Upper lobe of left lung (tissue), 6 donors: ENCODE measurements around the gene NEO1. TPM values are rescaled to one million over a fixed set of nuclear protein-coding genes. Genes with fewer than 3 reads are reported as not detected.

Source experiments
- ATAC-seq, 2 donors: fragments of 200-7000 bp; cut with Tn5 transposase; one replicate each; pipeline ENCODE4 v1.9.1; 2022; ENCODE audit warnings: mild to moderate bottlenecking in 2 of 2, moderate library complexity in 2 of 2; ENCODE audit not compliant: low FRiP score in 2 of 2
- DNase-seq, 2 donors: peaks; one replicate each; pipeline ENCODE4 v3.0.0-alpha.2; 2019 to 2020
- H3K27ac ChIP-seq, 4 donors: fragments of 200-600 bp; sonication (generic); one replicate each; pipeline ENCODE4 v1.5.1; 2016 to 2019
- H3K27me3 ChIP-seq, 4 donors: fragments of 200-600 bp; sonication (generic); one replicate each; pipeline ENCODE4 v1.5.1; 2017 to 2019
- H3K36me3 ChIP-seq, 4 donors: fragments of 200-600 bp; sonication (generic); one replicate each; pipeline ENCODE4 v1.5.1; 2016 to 2019
- H3K4me1 ChIP-seq, 4 donors: fragments of 200-600 bp; sonication (generic); one replicate each; pipeline ENCODE4 v1.5.1; 2018 to 2019
- H3K4me3 ChIP-seq, 4 donors: fragments of 200-600 bp; sonication (generic); one replicate each; pipeline ENCODE4 v1.5.1; 2017 to 2019; ENCODE audit warnings: mild to moderate bottlenecking in 2 of 4, moderate library complexity in 1 of 4
- H3K9me3 ChIP-seq, 4 donors: fragments of 200-600 bp; sonication (generic); one replicate each; pipeline ENCODE4 v1.5.1; 2018 to 2019
- EP300 ChIP-seq, 4 donors: sonication (generic); formaldehyde crosslinking; IDR thresholded peaks; one replicate each; pipeline ENCODE4 v1.5.1; 2017; ENCODE audit warnings: antibody characterized with exemption in 4 of 4, control low read depth in 2 of 4
- POLR2A ChIP-seq, 4 donors: fragments of 450-650 bp; IDR thresholded peaks; one replicate each; pipeline ENCODE4 v1.5.1; 2016 to 2017; ENCODE audit warnings: antibody characterized with exemption in 4 of 4, mild to moderate bottlenecking in 2 of 4
- POLR2AphosphoS5 ChIP-seq, 2 donors: sonication (generic); formaldehyde crosslinking; IDR thresholded peaks; one replicate each; pipeline ENCODE4 v1.5.1; 2017; ENCODE audit warnings: antibody characterized with exemption in 2 of 2
- WGBS, 2 donors: methylation state at CpG; one replicate each; pipeline ENCODE4 v1.1.5; 2017 to 2018; 5-methylcytosine and 5-hydroxymethylcytosine counted together
- total RNA-seq, 6 donors: library from RNA; depleted of rRNA in 4 of 6; stranded (reverse); fragments of >200 nt in 4 of 6; gene quantifications; one replicate each; pipeline versions ENCODE4 v1.1.0 to v1.2.1, GENCODE V29; 2016 to 2021
- TF ChIP-seq, protein P1 (sequence below), 6 experiments: fragments of 450-650 bp in 4 of 6; fragments of 200-600 bp in 2 of 6; sonication (generic) in 2 of 6; IDR thresholded peaks; one replicate each; pipeline ENCODE4 v1.5.1; 2016 to 2019; ENCODE audit warnings: antibody characterized with exemption in 6 of 6
- donor health status: DM: no; HTN: no; CAD: no; lungs with moderate emphysema.
- donor health status: DM: no; HTN: yes; CAD: no; lungs with severe emphysema.

The NEO1 gene
- total RNA-seq, 6 donors from 2014 or later, result 14.7 to 37.5 (median 28.2) TPM

DNA sequence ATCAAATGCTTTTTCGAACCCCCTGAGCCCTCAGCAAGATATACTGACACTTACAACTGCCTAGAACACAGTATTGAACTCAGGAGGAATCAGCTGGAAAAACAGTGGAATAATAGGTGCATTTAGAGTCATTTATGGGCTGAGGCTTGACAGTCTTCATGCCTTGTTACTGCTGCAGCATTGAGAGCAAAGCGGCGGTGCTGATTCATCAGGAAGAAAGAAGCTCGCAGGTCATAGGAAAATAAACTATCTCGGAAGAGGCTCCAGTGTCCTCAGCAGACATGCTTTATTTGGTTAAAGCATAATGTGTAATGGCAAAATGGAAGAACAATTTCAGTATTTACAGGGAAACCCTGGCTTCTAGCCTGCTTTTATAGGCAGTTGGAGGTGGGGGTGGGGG, 30.1 kb upstream of the NEO1 start:
- TF ChIP-seq EP300 (IDR thresholded peaks at IDR 0.05) (no peak), POLR2A (IDR thresholded peaks at IDR 0.05) (no peak), POLR2AphosphoS5 (IDR thresholded peaks at IDR 0.05) (no peak)
- TF ChIP-seq, protein P1, sequence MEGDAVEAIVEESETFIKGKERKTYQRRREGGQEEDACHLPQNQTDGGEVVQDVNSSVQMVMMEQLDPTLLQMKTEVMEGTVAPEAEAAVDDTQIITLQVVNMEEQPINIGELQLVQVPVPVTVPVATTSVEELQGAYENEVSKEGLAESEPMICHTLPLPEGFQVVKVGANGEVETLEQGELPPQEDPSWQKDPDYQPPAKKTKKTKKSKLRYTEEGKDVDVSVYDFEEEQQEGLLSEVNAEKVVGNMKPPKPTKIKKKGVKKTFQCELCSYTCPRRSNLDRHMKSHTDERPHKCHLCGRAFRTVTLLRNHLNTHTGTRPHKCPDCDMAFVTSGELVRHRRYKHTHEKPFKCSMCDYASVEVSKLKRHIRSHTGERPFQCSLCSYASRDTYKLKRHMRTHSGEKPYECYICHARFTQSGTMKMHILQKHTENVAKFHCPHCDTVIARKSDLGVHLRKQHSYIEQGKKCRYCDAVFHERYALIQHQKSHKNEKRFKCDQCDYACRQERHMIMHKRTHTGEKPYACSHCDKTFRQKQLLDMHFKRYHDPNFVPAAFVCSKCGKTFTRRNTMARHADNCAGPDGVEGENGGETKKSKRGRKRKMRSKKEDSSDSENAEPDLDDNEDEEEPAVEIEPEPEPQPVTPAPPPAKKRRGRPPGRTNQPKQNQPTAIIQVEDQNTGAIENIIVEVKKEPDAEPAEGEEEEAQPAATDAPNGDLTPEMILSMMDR (IDR thresholded peaks at IDR 0.05), result no peak
- H3K4me3 ChIP-seq, result no peak overlapping the region
- WGBS, 2 donors, result 85% methylated on average over 5 of the region's 5 CpGs
- no peaks in the 10 kb centered on the region for H3K27me3 ChIP-seq
- DNase-seq, result no peak
- H3K27ac ChIP-seq, result no peak overlapping the region
- no peaks in the 10 kb centered on the region for H3K4me1 ChIP-seq
- no peaks in the 10 kb centered on the region for H3K36me3 ChIP-seq
- ATAC-seq, result no peak
- no peaks in the 10 kb centered on the region for H3K9me3 ChIP-seq

DNA sequence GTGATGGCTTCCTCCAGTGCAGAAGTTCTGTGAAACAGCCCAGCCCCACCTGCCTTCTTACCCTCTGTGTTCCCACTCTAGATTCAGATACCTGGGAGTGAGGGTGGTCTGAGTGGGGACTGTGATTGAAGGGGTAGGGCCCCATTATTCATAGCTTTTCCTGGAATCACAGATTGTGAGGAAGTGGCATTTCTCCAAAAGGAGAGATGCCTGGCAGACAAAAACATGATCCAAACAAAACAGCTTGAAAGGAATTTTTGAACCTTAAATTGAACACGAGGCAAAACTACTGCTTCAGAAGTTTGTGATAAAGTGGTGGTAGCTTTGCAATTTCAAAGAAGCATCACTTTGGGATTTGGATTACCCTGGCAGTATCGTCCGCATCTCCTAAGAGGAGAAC, 29.2 kb upstream of the NEO1 start:
- ATAC-seq (no peak), DNase-seq (no peak)
- Histone ChIP-seq H3K27me3 (no peaks in the 10 kb centered on the region), H3K9me3 (no peaks in the 10 kb centered on the region), H3K36me3 (no peaks in the 10 kb centered on the region), H3K4me1 (no peaks in the 10 kb centered on the region), H3K4me3 (no peak overlapping the region), H3K27ac (no peak overlapping the region)
- WGBS, 2 donors, result 78 to 80% methylated on average over 3 of the region's 3 CpGs
- no peak for TF ChIP-seq POLR2AphosphoS5 (IDR thresholded peaks at IDR 0.05)
- TF ChIP-seq, protein P1 (IDR thresholded peaks at IDR 0.05), result no peak
- no peak for TF ChIP-seq POLR2A (IDR thresholded peaks at IDR 0.05)
- no peak for TF ChIP-seq EP300 (IDR thresholded peaks at IDR 0.05)

DNA sequence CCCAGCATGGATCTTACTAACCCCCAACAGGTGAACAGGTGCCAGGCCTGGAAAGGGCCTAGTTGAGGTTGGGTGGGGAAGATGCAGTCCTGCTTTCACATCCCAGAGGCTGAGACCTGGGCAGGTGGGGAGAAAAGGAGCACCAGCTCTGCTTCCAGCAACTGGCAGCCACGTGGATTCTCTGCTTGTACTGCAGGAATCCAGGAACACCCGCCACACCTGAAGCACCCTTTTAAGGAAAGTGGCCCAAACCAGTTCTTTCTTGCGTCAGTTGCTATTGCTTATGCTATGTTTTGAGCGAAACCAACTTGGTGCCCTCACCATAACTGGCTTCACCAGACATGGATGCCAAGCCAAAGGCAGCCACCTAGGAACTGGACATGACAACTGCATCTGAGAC, 28.1 kb upstream of the NEO1 start:
- Histone ChIP-seq H3K9me3 (no peaks in the 10 kb centered on the region), H3K4me1 (no peaks in the 10 kb centered on the region), H3K4me3 (no peak overlapping the region), H3K27me3 (no peaks in the 10 kb centered on the region), H3K36me3 (no peaks in the 10 kb centered on the region), H3K27ac (peak overlapping the region in 1 of 4 donors; percentile 41)
- DNase-seq (peak in 1 of 2 donors; percentile 80), ATAC-seq (peak in 1 of 2 donors; percentile 56)
- TF ChIP-seq, protein P1 (IDR thresholded peaks at IDR 0.05), result no peak
- TF ChIP-seq EP300 (IDR thresholded peaks at IDR 0.05), result peak in 1 of 4 donors; percentile 29
- TF ChIP-seq POLR2A (IDR thresholded peaks at IDR 0.05), result no peak
- 68% methylated on average over 4 of the region's 4 CpGs; no CpG with 5 or more reads in 1 of the 2 donors for WGBS, 2 donors

DNA sequence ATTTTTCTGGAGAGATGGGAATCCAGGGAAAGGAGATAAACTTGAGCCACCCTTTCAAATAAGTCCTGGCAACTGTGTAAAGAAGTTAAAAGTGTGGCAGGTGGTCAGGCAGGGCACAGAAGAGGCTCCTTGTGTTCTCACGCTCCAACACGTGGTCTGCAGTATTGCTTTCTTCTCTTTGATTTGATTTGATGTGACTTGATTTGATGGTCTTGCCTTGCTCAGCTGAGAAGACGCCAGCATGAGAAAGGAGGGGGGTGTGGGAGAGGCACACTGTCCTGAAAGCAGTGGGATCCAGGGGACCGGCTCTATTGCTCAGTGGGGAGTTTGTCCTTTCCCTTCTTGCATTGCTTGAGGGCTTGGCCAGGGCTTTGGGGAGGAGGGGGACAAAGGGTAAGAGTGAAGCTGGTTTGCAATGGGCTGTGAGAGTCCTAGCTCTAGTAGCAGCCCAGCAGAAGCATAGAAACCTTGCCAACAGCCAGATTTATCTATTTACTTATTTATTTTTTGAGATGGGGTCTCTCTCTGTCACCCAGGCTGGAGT, 25.7 kb upstream of the NEO1 start:
- WGBS, 2 donors, result 59 to 77% methylated on average over 4 of the region's 4 CpGs
- Histone ChIP-seq H3K27me3 (no peaks in the 10 kb centered on the region), H3K4me1 (peaks cover 0 to 8% (median 7%) of the 10 kb centered on the region in 4 donors), H3K9me3 (no peaks in the 10 kb centered on the region), H3K36me3 (no peaks in the 10 kb centered on the region), H3K27ac (no peak overlapping the region), H3K4me3 (no peak overlapping the region)
- no peak for DNase-seq
- TF ChIP-seq EP300 (IDR thresholded peaks at IDR 0.05) (no peak), POLR2A (IDR thresholded peaks at IDR 0.05) (no peak), POLR2AphosphoS5 (IDR thresholded peaks at IDR 0.05) (no peak)
- TF ChIP-seq, protein P1 (IDR thresholded peaks at IDR 0.05), result no peak
- no peak for ATAC-seq

DNA sequence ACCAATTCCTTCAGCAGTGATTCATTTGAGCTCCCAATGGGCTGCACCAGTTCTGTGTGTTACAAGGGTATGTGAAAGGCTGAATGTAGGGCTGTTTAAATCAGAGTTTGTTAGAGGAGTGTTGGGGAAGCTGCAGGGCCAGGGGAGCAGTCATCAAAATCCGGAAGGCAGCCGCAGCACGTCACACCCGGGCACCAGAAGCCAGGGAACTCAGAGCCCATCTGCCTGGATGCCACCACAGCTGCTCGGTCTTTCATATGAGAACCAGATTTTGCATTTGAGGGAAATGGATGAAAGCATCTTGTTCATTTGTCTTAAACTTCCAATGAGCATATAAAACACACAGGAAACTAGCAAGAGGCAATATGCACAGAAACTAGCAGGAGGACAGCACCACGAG, 24.2 kb upstream of the NEO1 start:
- DNase-seq, result no peak
- Histone ChIP-seq H3K36me3 (no peaks in the 10 kb centered on the region), H3K9me3 (no peaks in the 10 kb centered on the region), H3K4me3 (no peak overlapping the region), H3K27ac (no peak overlapping the region), H3K4me1 (peaks cover 0 to 8% (median 7%) of the 10 kb centered on the region in 4 donors), H3K27me3 (no peaks in the 10 kb centered on the region)
- no peak for TF ChIP-seq EP300 (IDR thresholded peaks at IDR 0.05)
- TF ChIP-seq POLR2AphosphoS5 (IDR thresholded peaks at IDR 0.05), result no peak
- TF ChIP-seq, protein P1 (IDR thresholded peaks at IDR 0.05), result no peak
- no peak for TF ChIP-seq POLR2A (IDR thresholded peaks at IDR 0.05)
- ATAC-seq, result no peak
- 87 to 91% methylated on average over 6 of the region's 6 CpGs for WGBS, 2 donors
